GM19438 (cell line): ENCODE data around the gene RBM33.

Experiments used
- ATAC-seq: cut with Tn5 transposase; IDR thresholded peaks from one replicate; pipeline ENCODE4 v1.9.1; 2021; ENCODE audit warnings: low read depth; ENCODE audit not compliant: unreplicated experiment

Gene RBM33

GRCh38 chr7:155804897-155805825 lies 160.7 kb downstream of the RBM33 start:
- ATAC-seq = no peak

- no peak for ATAC-seq
These were observed 161.3 kb downstream of the RBM33 start for GRCh38 chr7:155805826-155806095.

- no peak for ATAC-seq
These were observed 161.8 kb downstream of the RBM33 start for GRCh38 chr7:155806096-155806871.

- no peak for ATAC-seq
These were observed 162.7 kb downstream of the RBM33 start for GRCh38 chr7:155807065-155807671.

GRCh38 chr7:155807789-155808548 lies 163.5 kb downstream of the RBM33 start:
- peak; percentile 24 for ATAC-seq

GRCh38 chr7:155808549-155809331 lies 164.3 kb downstream of the RBM33 start:
- ATAC-seq = peak; percentile 50

GRCh38 chr7:155809332-155809946 lies 165.0 kb downstream of the RBM33 start:
- no peak for ATAC-seq

- ATAC-seq = no peak
These were observed 165.7 kb downstream of the RBM33 start for GRCh38 chr7:155809947-155810769.

- no peak for ATAC-seq
These were observed 166.5 kb downstream of the RBM33 start for GRCh38 chr7:155810770-155811559.

GRCh38 chr7:155811560-155811894 lies 167.1 kb downstream of the RBM33 start:
- no peak for ATAC-seq

GRCh38 chr7:155811895-155812761 lies 167.7 kb downstream of the RBM33 start, which contains the start of gene SHH:
Gene SHH (minus strand): TSS chr7:155812463. CDS start chr7:155812122, 341 bp downstream.
- no peak for ATAC-seq

- no peak for ATAC-seq
These were observed 168.7 kb downstream of the RBM33 start for GRCh38 chr7:155813125-155813524.

- no peak for ATAC-seq
These were observed 169.3 kb downstream of the RBM33 start for GRCh38 chr7:155813546-155814315.

GRCh38 chr7:155814316-155815276 lies 170.1 kb downstream of the RBM33 start:
- no peak for ATAC-seq
